ENCODE measurements around the gene HSPG2. TPM values are rescaled to one million over a fixed set of nuclear protein-coding genes. Genes with fewer than 3 reads are reported as not detected.
A peak's percentile ranks its signal among the peaks of the same experiment; 100 is the strongest.

HSPG2 gene
- total and polyA plus RNA-seq, 8 donors, result 150 to 434 (median 196) TPM

GRCh38 chr1:21842606-21843162 lies 94.4 kb downstream of the HSPG2 start:
- Histone ChIP-seq H3K4me3 (no peak overlapping the region), H3K4me1 (no peaks in the 10 kb centered on the region), H3K27ac (no peak overlapping the region), H3K27me3 (no peaks in the 10 kb centered on the region), H3K9me3 (no peaks in the 10 kb centered on the region), H3K36me3 (peaks cover 0 to 97% of the 10 kb centered on the region in 2 donors)
- TF ChIP-seq CTCF (IDR thresholded peaks at IDR 0.05), result no peak
- DNase-seq, result no peak
- intact Hi-C loops (cut with DNase I), result no loop called here
- ATAC-seq, result no peak

- DNase-seq (peak in 1 of 4 donors; percentile 76), ATAC-seq (no peak)
- intact Hi-C loops (cut with DNase I), result no loop called here
- H3K9me3 ChIP-seq, result no peaks in the 10 kb centered on the region
- H3K4me3 ChIP-seq, result no peak overlapping the region
- peaks cover 0 to 97% of the 10 kb centered on the region in 2 donors for H3K36me3 ChIP-seq
- H3K4me1 ChIP-seq, result no peaks in the 10 kb centered on the region
- no peaks in the 10 kb centered on the region for H3K27me3 ChIP-seq
- no peak for TF ChIP-seq CTCF (IDR thresholded peaks at IDR 0.05)
- H3K27ac ChIP-seq, result no peak overlapping the region
These were observed 95.2 kb downstream of the HSPG2 start for GRCh38 chr1:21841852-21842466.

- Histone ChIP-seq H3K27me3 (no peaks in the 10 kb centered on the region), H3K36me3 (peaks cover 0 to 97% of the 10 kb centered on the region in 2 donors), H3K4me1 (no peaks in the 10 kb centered on the region), H3K4me3 (no peak overlapping the region), H3K9me3 (no peaks in the 10 kb centered on the region), H3K27ac (no peak overlapping the region)
- intact Hi-C loops (cut with DNase I), result no loop called here
- ATAC-seq (no peak), DNase-seq (peak in 1 of 4 donors; percentile 57)
- TF ChIP-seq CTCF (IDR thresholded peaks at IDR 0.05), result no peak
These were observed 96.1 kb downstream of the HSPG2 start for GRCh38 chr1:21840981-21841380.

- no peaks in the 10 kb centered on the region for H3K27me3 ChIP-seq
- DNase-seq, result peak in 1 of 4 donors; percentile 66
These were observed 97.6 kb downstream of the HSPG2 start for GRCh38 chr1:21839337-21840037.

More at GRCh38 chr1:21839337-21840037, 97.6 kb downstream of the HSPG2 start:
- peaks cover 0 to 5% of the 10 kb centered on the region in 2 donors for H3K9me3 ChIP-seq
- no peaks in the 10 kb centered on the region for H3K4me1 ChIP-seq
- H3K36me3 ChIP-seq, result peaks cover 0 to 98% of the 10 kb centered on the region in 2 donors
- no peak for TF ChIP-seq CTCF (IDR thresholded peaks at IDR 0.05)
- intact Hi-C loops (cut with DNase I), result no loop called here
- H3K4me3 ChIP-seq, result no peak overlapping the region
- ATAC-seq, result no peak
- no peak overlapping the region for H3K27ac ChIP-seq

All from left lung (tissue), 10 donors.